Measurements from ENCODE around the gene EDC4.

The EDC4 gene

DNA sequence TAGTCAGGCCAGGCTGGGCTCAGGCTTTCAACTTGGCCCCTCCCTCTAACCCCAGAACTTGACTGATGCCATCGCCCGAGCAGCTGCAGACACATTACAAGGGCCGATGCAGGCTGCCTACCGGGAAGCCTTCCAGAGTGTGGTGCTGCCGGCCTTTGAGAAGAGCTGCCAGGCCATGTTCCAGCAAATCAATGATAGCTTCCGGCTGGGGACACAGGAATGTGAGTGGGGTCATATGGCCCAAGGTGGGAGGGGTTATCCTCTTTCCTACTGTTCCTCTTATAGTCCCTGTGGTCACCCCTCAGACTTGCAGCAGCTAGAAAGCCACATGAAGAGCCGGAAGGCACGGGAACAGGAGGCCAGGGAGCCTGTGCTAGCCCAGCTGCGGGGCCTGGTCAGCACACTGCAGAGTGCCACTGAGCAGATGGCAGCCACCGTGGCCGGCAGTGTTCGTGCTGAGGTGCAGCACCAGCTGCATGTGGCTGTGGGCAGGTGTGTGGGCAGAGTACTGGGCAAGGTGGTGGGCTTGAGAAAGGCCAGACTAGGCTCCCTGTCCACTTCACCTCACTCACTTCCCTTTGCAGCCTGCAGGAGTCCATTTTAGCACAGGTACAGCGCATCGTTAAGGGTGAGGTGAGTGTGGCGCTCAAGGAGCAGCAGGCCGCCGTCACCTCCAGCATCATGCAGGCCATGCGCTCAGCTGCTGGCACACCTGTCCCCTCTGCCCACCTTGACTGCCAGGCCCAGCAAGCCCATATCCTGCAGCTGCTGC is 9.7 kb downstream of the EDC4 start:
- in situ Hi-C loops (cut with MboI; ENCODE audit: low pct_unique_long_range_greater_than_20kb, low sequenced_read_pairs, unreplicated experiment) = no loop called here
- no peak for DNase-seq (ENCODE audit: low spot score)
- TF ChIP-seq, protein P1, sequence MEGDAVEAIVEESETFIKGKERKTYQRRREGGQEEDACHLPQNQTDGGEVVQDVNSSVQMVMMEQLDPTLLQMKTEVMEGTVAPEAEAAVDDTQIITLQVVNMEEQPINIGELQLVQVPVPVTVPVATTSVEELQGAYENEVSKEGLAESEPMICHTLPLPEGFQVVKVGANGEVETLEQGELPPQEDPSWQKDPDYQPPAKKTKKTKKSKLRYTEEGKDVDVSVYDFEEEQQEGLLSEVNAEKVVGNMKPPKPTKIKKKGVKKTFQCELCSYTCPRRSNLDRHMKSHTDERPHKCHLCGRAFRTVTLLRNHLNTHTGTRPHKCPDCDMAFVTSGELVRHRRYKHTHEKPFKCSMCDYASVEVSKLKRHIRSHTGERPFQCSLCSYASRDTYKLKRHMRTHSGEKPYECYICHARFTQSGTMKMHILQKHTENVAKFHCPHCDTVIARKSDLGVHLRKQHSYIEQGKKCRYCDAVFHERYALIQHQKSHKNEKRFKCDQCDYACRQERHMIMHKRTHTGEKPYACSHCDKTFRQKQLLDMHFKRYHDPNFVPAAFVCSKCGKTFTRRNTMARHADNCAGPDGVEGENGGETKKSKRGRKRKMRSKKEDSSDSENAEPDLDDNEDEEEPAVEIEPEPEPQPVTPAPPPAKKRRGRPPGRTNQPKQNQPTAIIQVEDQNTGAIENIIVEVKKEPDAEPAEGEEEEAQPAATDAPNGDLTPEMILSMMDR (IDR thresholded peaks at IDR 0.05; ENCODE audit: extremely low read depth, insufficient read depth, missing control alignments) = no peak

DNA sequence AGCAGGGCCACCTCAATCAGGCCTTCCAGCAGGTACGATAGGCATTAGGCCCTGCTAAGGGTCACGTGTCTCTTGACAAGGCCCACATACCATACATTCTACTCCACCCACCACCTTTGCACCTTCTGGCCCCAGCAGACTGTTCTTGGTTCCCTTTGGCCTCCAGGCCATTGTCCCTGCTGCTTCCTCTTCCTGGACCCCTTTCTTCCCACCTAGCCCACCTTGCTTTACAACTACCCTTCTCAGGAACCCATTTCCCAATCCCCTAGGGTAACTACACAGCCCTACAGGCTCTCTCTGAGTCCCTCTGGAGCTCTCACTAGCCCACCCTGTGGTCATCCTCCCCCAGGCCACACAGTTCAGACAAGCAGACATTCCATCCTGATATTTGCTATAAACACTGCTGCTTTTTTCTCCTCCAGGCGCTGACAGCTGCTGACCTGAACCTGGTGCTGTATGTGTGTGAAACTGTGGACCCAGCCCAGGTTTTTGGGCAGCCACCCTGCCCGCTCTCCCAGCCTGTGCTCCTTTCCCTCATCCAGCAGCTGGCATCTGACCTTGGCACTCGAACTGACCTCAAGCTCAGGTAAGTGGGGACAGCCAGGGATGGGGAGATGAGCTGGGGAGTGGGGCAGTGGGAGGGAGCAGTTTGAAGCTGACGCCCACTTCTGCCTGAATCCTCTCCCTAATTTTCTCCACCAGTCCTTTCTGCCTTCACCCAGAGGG is 10.5 kb downstream of the EDC4 start:
- TF ChIP-seq, protein P1 (IDR thresholded peaks at IDR 0.05; ENCODE audit: extremely low read depth, insufficient read depth, missing control alignments) = no peak
- DNase-seq (ENCODE audit: low spot score) = no peak
- in situ Hi-C loops (cut with MboI; ENCODE audit: low pct_unique_long_range_greater_than_20kb, low sequenced_read_pairs, unreplicated experiment) = no loop called here

- TF ChIP-seq, protein P1 (IDR thresholded peaks at IDR 0.05; ENCODE audit: extremely low read depth, insufficient read depth, missing control alignments) = peak; percentile 91
- DNase-seq (ENCODE audit: low spot score) = peak; percentile 91
- in situ Hi-C loops (cut with MboI; ENCODE audit: low pct_unique_long_range_greater_than_20kb, low sequenced_read_pairs, unreplicated experiment) = no loop called here
Measured at GRCh38 chr16:67883872-67884261, 11.0 kb downstream of the EDC4 start.

DNA sequence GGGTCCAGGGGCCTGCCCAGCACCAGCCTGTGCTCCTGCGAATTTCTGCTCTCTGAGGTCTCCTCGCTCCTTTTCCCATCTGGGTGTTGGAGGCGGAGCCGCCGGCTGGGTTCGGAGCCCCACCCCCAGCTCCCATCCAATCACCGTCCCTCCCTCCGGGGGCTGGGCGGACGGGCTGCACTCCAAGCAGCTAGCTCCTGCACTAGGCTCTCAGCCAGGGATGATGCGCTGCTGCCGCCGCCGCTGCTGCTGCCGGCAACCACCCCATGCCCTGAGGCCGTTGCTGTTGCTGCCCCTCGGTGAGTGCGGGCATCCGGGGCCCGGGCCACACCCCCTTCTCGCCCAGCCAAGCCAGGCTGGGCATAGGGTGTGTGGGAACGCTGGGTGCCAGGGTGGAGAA is 11.8 kb downstream of the EDC4 start, which contains the start of gene NRN1L:
Gene NRN1L, plus strand, starts transcription at position 202 of the 400 bp plus-strand sequence. Its CDS starts 19 bp downstream, at position 221.
- no peak for DNase-seq (ENCODE audit: low spot score)
- in situ Hi-C loops (cut with MboI; ENCODE audit: low pct_unique_long_range_greater_than_20kb, low sequenced_read_pairs, unreplicated experiment) = no loop called here
- TF ChIP-seq, protein P1 (IDR thresholded peaks at IDR 0.05; ENCODE audit: extremely low read depth, insufficient read depth, missing control alignments) = no peak

- TF ChIP-seq, protein P1 (IDR thresholded peaks at IDR 0.05; ENCODE audit: extremely low read depth, insufficient read depth, missing control alignments) = no peak
Measured at GRCh38 chr16:67885545-67885944, 12.7 kb downstream of the EDC4 start.

GRCh38 chr16:67885976-67886375 is 13.1 kb downstream of the EDC4 start:
- in situ Hi-C loops (cut with MboI; ENCODE audit: low pct_unique_long_range_greater_than_20kb, low sequenced_read_pairs, unreplicated experiment) = no loop called here
- no peak for DNase-seq (ENCODE audit: low spot score)

More at GRCh38 chr16:67885545-67885944, 12.7 kb downstream of the EDC4 start:
- in situ Hi-C loops (cut with MboI; ENCODE audit: low pct_unique_long_range_greater_than_20kb, low sequenced_read_pairs, unreplicated experiment) = no loop called here
- no peak for DNase-seq (ENCODE audit: low spot score)

More at GRCh38 chr16:67885976-67886375, 13.1 kb downstream of the EDC4 start:
- TF ChIP-seq, protein P1 (IDR thresholded peaks at IDR 0.05; ENCODE audit: extremely low read depth, insufficient read depth, missing control alignments) = no peak

Data from GM13977 (cell line).